OCI-LY3 (cell line): ENCODE data around the gene AMER3.

Experiments
- CTCF ChIP-seq: fragments of 200-600, 300-600 bp; sonication (generic); IDR thresholded peaks from 2 replicates; pipeline ENCODE4 v1.5.1; 2014; ENCODE audit warnings: antibody characterized with exemption, low read length, low read depth
- EZH2phosphoT487 ChIP-seq: fragments of 200-600 bp; shearing (Covaris generic); IDR thresholded peaks from 2 replicates; pipeline ENCODE4 v1.6.1; 2018; ENCODE audit warnings: antibody characterized with exemption, mixed run types, low read depth

- no peak for TF ChIP-seq CTCF
- TF ChIP-seq EZH2phosphoT487, result no peak
Observed at GRCh38 chr2:130743278-130743677, 12.1 kb upstream of the AMER3 start.
